SK-N-SH treated with all-trans-retinoic acid at 6 μM for 48 hours (cell line): Measurements from ENCODE around the gene CTIF.

ENCODE experiments used
- ATAC-seq: fragments of 200-7000 bp; cut with Tn5 transposase; 3 replicates; pipeline ENCODE4 v1.9.1; 2020; ENCODE audit warnings: mild to moderate bottlenecking, moderate library complexity
- ARNTL ChIP-seq: fragments of 450-650 bp; formaldehyde crosslinking; IDR thresholded peaks from 2 replicates; pipeline ENCODE4 v1.5.0; 2020; ENCODE audit warnings: low read depth, mild to moderate bottlenecking, moderate library complexity, borderline replicate concordance
- BACH2 ChIP-seq: fragments of 250-450 bp; sonication (Bioruptor Pico); IDR thresholded peaks from 2 replicates; pipeline ENCODE4 v1.9.0; 2021; ENCODE audit warnings: mild to moderate bottlenecking, borderline replicate concordance
- ISL1 ChIP-seq: fragments of 250-450 bp; sonication (Bioruptor Pico); IDR thresholded peaks from 2 replicates; pipeline ENCODE4 v2.1.2; 2022; ENCODE audit warnings: mild to moderate bottlenecking, moderate library complexity
- POU6F1 ChIP-seq: fragments of 250-450 bp; sonication (Bioruptor Pico); IDR thresholded peaks from 2 replicates; pipeline ENCODE4 v1.8.0; 2021; ENCODE audit warnings: low read depth, mild to moderate bottlenecking, moderate library complexity, borderline replicate concordance
- PPARA ChIP-seq: fragments of 250-450 bp; sonication (Bioruptor Pico); IDR thresholded peaks from 2 replicates; pipeline ENCODE4 v1.5.0; 2020; ENCODE audit warnings: mild to moderate bottlenecking, borderline replicate concordance
- RARB ChIP-seq: fragments of 250-450 bp; sonication (Bioruptor Pico); IDR thresholded peaks from 2 replicates; pipeline ENCODE4 v1.8.0; 2021; ENCODE audit warnings: mild to moderate bottlenecking, moderate library complexity
- SNAI2 ChIP-seq: fragments of 250-450 bp; sonication (Bioruptor Pico); IDR thresholded peaks from 2 replicates; pipeline ENCODE4 v1.5.0; 2020; ENCODE audit warnings: mild to moderate bottlenecking, moderate library complexity
- TCF4 ChIP-seq: fragments of 250-450 bp; sonication (Bioruptor Pico); IDR thresholded peaks from 2 replicates; pipeline ENCODE4 v1.8.0; 2021; ENCODE audit warnings: mild to moderate bottlenecking, moderate library complexity, borderline replicate concordance
- TOX ChIP-seq: fragments of 250-450 bp; sonication (Bioruptor Pico); IDR thresholded peaks from 2 replicates; pipeline ENCODE4 v1.8.0; 2021; ENCODE audit warnings: mild to moderate bottlenecking, moderate library complexity, borderline replicate concordance
- TSHZ2 ChIP-seq: fragments of 250-450 bp; sonication (Bioruptor Pico); IDR thresholded peaks from 2 replicates; pipeline ENCODE4 v1.5.0; 2020; ENCODE audit warnings: mild to moderate bottlenecking, moderate library complexity
- ZFP3 ChIP-seq: fragments of 250-450 bp; sonication (Bioruptor Pico); IDR thresholded peaks from 2 replicates; pipeline ENCODE4 v1.5.0; 2020; ENCODE audit warnings: mild to moderate bottlenecking, moderate library complexity
- ZFP30 ChIP-seq: fragments of 450-650 bp; formaldehyde crosslinking; IDR thresholded peaks from 2 replicates; pipeline ENCODE4 v1.5.0; 2022; ENCODE audit warnings: mild to moderate bottlenecking, moderate library complexity
- ZNF565 ChIP-seq: fragments of 450-650 bp; formaldehyde crosslinking; conservative IDR thresholded peaks from 2 replicates; pipeline ENCODE4 v1.5.0; 2020; ENCODE audit warnings: low read depth, mild to moderate bottlenecking, moderate library complexity
- ZNF70 ChIP-seq: fragments of 450-650 bp; formaldehyde crosslinking; IDR thresholded peaks from 2 replicates; pipeline ENCODE4 v1.5.0; 2020; ENCODE audit warnings: mild to moderate bottlenecking, moderate library complexity
- ZNF8 ChIP-seq: fragments of 450-650 bp; formaldehyde crosslinking; IDR thresholded peaks from 2 replicates; pipeline ENCODE4 v1.5.0; 2020; ENCODE audit warnings: mild to moderate bottlenecking, moderate library complexity
- TF ChIP-seq, protein P1 (sequence below): fragments of 250-450 bp; sonication (Bioruptor Pico); IDR thresholded peaks from 2 replicates; pipeline ENCODE4 v1.5.1; 2020; ENCODE audit warnings: low read depth, mild to moderate bottlenecking, moderate library complexity
- TF ChIP-seq, protein P2 (sequence below): fragments of 250-450 bp; sonication (Bioruptor Pico); IDR thresholded peaks from 2 replicates; pipeline ENCODE4 v1.5.1; 2021; ENCODE audit warnings: mild to moderate bottlenecking, moderate library complexity

CTIF gene

DNA sequence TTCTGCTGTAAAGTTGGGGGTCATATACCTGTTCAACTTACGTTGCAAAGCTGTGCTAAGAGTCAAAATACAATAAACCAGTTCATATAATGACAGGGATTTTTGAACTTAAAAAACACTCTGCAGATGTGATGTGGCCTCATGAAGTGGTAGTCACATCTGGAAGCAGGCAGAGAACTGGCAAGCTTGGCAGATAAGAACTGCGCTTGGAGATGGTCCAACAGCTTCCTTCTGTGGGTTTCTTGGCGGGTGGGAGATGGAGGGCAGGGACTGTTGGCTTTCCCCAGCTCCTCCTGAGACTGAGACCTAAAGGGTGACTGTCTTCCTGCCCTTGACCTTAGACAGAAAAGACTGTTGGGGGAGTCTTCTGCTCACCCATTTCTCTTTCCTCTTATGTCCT, 140.4 kb downstream of the CTIF start:
- TF ChIP-seq ISL1 (CRISPR knock-in tag) (no peak), BACH2 (CRISPR knock-in tag) (no peak), ZFP30 (no peak), ZNF70 (CRISPR knock-in tag) (no peak), RARB (CRISPR knock-in tag) (no peak), ARNTL (CRISPR knock-in tag) (no peak), ZNF565 (CRISPR knock-in tag) (no peak), ZNF8 (CRISPR knock-in tag) (no peak), SNAI2 (CRISPR knock-in tag) (no peak), TOX (CRISPR knock-in tag) (no peak), ZFP3 (CRISPR knock-in tag) (no peak)
- TF ChIP-seq, protein P1, sequence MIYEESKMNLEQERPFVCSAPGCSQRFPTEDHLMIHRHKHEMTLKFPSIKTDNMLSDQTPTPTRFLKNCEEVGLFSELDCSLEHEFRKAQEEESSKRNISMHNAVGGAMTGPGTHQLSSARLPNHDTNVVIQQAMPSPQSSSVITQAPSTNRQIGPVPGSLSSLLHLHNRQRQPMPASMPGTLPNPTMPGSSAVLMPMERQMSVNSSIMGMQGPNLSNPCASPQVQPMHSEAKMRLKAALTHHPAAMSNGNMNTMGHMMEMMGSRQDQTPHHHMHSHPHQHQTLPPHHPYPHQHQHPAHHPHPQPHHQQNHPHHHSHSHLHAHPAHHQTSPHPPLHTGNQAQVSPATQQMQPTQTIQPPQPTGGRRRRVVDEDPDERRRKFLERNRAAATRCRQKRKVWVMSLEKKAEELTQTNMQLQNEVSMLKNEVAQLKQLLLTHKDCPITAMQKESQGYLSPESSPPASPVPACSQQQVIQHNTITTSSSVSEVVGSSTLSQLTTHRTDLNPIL = no peak
- TF ChIP-seq, protein P2, sequence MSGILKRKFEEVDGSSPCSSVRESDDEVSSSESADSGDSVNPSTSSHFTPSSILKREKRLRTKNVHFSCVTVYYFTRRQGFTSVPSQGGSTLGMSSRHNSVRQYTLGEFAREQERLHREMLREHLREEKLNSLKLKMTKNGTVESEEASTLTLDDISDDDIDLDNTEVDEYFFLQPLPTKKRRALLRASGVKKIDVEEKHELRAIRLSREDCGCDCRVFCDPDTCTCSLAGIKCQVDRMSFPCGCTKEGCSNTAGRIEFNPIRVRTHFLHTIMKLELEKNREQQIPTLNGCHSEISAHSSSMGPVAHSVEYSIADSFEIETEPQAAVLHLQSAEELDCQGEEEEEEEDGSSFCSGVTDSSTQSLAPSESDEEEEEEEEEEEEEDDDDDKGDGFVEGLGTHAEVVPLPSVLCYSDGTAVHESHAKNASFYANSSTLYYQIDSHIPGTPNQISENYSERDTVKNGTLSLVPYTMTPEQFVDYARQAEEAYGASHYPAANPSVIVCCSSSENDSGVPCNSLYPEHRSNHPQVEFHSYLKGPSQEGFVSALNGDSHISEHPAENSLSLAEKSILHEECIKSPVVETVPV (CRISPR knock-in tag) = no peak
- no peak for ATAC-seq

GRCh38 chr18:48680339-48681250, 141.8 kb downstream of the CTIF start:
- TF ChIP-seq ISL1 (CRISPR knock-in tag) (no peak), PPARA (CRISPR knock-in tag) (no peak), TCF4 (CRISPR knock-in tag) (no peak), ZNF8 (CRISPR knock-in tag) (no peak), POU6F1 (no peak)
- no peak for ATAC-seq

GRCh38 chr18:48682768-48683167, 143.9 kb downstream of the CTIF start:
- ATAC-seq = no peak
- no peak for TF ChIP-seq ARNTL (CRISPR knock-in tag)
- TF ChIP-seq, protein P1 = no peak
- TF ChIP-seq TSHZ2 (CRISPR knock-in tag) = no peak
- no peak for TF ChIP-seq POU6F1
